Measurements from ENCODE around the gene TMEM217.
"Not testable (repeated sequence)": the region's sequence is repeated elsewhere in the genome, so short reads cannot be mapped to it uniquely, and the experiment has no call there.

TMEM217 gene

DNA sequence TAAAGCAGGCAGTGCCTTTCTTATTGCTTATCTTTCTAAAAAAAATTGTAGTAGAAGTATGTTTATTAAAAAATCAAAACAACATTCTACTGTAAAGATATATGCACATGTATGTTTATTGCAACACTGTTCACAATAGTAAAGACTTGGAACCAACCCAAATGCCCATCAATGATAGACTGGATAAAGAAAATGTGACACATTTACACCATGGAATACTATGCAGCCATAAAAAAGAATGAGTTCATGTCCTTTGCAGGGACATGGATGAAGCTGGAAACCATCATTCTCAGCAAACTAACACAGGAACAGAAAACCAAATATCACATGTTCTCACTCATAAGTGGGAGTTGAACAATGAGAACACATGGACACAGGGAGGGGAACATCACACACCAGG, 39.7 kb upstream of the TMEM217 start:
- H3K36me3 ChIP-seq (ENCODE audit: control insufficient read depth in 2 of 2, insufficient read depth in 2 of 2, low read length in 2 of 2) = peaks cover 7 to 15% of the 10 kb centered on the region in 2 donors
- not testable (repeated sequence) for H3K9ac ChIP-seq (ENCODE audit: low read length in 2 of 2); H3K4me1 ChIP-seq (ENCODE audit: control insufficient read depth, insufficient read depth, low read length); H3K4me3 ChIP-seq (ENCODE audit: low read length in 2 of 2); H3K9me3 ChIP-seq (ENCODE audit: control insufficient read depth in 2 of 2, low read length in 2 of 2); H3K27me3 ChIP-seq (ENCODE audit: control insufficient read depth in 1 of 2, insufficient read depth in 2 of 2, low read length in 2 of 2); H3K27ac ChIP-seq (ENCODE audit: low read length)

DNA sequence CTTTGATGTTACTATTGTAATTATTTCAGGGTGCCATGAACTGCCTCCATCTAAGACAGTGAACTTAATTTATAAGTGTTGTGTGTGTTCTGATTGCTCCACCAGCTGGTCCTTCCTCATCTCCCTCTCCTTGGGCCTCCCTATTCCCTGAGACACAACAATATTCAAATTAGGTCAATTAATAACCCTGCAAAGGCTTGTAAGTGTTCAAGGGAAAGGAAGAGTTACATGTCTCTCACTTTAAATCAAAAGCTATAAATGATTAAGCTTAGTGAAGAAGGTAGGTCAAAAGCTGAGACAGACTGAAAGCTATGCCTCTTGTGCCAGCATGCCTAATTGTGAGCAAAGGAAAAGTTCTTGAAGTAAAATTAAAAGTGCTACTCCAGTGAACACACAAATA, 35.5 kb upstream of the TMEM217 start:
- Histone ChIP-seq H3K36me3 (ENCODE audit: control insufficient read depth in 2 of 2, insufficient read depth in 2 of 2, low read length in 2 of 2) (peaks cover 19 to 21% of the 10 kb centered on the region in 2 donors), H3K4me1 (ENCODE audit: control insufficient read depth, insufficient read depth, low read length) (no peaks in the 10 kb centered on the region), H3K9me3 (ENCODE audit: control insufficient read depth in 2 of 2, low read length in 2 of 2) (no peaks in the 10 kb centered on the region), H3K4me3 (ENCODE audit: low read length in 2 of 2) (no peak overlapping the region), H3K9ac (ENCODE audit: low read length in 2 of 2) (no peak overlapping the region), H3K27ac (ENCODE audit: low read length) (no peak overlapping the region), H3K27me3 (ENCODE audit: control insufficient read depth in 1 of 2, insufficient read depth in 2 of 2, low read length in 2 of 2) (no peaks in the 10 kb centered on the region)

DNA sequence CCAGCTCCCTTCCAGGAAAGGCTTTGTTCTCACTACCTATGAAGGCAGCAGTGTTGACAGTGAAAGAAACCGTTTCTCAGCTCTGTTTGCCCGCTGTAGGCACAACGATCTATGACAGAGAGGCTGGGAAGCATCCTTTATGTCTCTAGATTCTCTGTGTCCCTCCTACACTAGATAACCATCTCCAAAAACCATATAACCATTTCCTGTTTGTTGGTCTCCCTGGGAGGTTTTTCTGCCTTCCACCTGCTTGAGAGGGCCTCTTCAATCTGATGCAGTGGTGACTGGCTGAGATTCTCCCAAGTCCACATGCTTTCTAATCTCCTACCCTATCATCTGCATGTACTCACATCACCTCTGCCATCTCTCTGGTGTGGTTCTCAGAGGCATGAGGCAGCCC, 32.0 kb upstream of the TMEM217 start:
- H3K9me3 ChIP-seq (ENCODE audit: control insufficient read depth in 2 of 2, low read length in 2 of 2) = no peaks in the 10 kb centered on the region
- H3K27ac ChIP-seq (ENCODE audit: low read length) = no peak overlapping the region
- peaks cover 20 to 25% of the 10 kb centered on the region in 2 donors for H3K36me3 ChIP-seq (ENCODE audit: control insufficient read depth in 2 of 2, insufficient read depth in 2 of 2, low read length in 2 of 2)
- H3K4me1 ChIP-seq (ENCODE audit: control insufficient read depth, insufficient read depth, low read length) = peaks cover 2% of the 10 kb centered on the region
- H3K4me3 ChIP-seq (ENCODE audit: low read length in 2 of 2) = no peak overlapping the region
- H3K27me3 ChIP-seq (ENCODE audit: control insufficient read depth in 1 of 2, insufficient read depth in 2 of 2, low read length in 2 of 2) = no peaks in the 10 kb centered on the region
- H3K9ac ChIP-seq (ENCODE audit: low read length in 2 of 2) = no peak overlapping the region

DNA sequence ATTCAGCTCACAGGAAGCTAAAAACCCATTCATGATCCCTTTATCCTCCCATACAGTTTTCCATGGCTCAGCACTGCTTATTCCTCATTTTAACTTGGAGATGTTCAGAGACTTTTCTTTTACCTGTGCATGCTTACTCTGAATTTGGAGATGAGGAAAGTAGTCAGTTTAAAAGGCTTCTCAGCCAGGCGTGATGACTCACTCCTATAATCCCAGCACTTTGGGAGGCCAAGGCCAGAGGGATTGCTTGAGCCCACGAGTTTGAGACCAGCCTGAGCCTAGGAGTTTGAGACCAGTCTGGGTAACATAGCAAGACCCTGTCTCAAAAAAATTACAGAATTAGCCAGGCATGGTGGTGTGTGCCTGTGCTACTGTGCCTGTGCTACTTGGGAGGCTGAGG, 30.3 kb upstream of the TMEM217 start:
- Histone ChIP-seq H3K27ac (ENCODE audit: low read length) (no peak overlapping the region), H3K9ac (ENCODE audit: low read length in 2 of 2) (no peak overlapping the region), H3K4me3 (ENCODE audit: low read length in 2 of 2) (no peak overlapping the region), H3K9me3 (ENCODE audit: control insufficient read depth in 2 of 2, low read length in 2 of 2) (no peaks in the 10 kb centered on the region), H3K27me3 (ENCODE audit: control insufficient read depth in 1 of 2, insufficient read depth in 2 of 2, low read length in 2 of 2) (no peaks in the 10 kb centered on the region), H3K36me3 (ENCODE audit: control insufficient read depth in 2 of 2, insufficient read depth in 2 of 2, low read length in 2 of 2) (peaks cover 21 to 28% of the 10 kb centered on the region in 2 donors), H3K4me1 (ENCODE audit: control insufficient read depth, insufficient read depth, low read length) (peaks cover 19% of the 10 kb centered on the region)

DNA sequence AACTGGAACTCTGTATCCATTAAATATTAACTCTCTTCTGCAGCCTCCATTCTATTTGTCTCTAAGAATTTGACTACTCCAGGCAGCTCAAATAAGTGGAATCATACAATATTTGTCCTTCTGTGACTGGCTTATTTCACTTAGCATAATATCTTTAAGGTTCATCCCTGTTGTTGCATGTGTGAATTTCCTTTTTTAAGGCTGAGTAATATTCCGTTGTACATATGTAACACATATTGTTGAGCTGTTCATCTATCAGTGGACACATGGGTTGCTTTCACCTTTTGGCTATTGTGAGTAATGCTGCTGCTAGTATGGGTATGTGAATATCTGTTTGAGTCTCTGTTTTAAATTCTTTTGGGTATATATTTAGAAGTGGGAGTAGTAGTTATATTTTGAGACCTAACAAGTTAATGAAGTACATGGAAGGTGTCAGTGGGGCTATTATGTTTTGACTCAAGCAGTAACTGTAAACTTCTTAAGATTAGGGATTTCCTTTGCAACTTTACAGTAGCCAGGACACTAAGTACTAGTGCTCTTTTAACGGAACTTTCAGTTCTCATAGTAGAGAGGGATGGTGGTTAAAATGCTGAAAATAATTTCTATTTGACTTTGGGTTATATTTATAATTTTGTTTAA, 29.7 kb upstream of the TMEM217 start:
- Histone ChIP-seq H3K36me3 (ENCODE audit: control insufficient read depth in 2 of 2, insufficient read depth in 2 of 2, low read length in 2 of 2) (peaks cover 21 to 25% of the 10 kb centered on the region in 2 donors), H3K27me3 (ENCODE audit: control insufficient read depth in 1 of 2, insufficient read depth in 2 of 2, low read length in 2 of 2) (no peaks in the 10 kb centered on the region), H3K9ac (ENCODE audit: low read length in 2 of 2) (no peak overlapping the region), H3K27ac (ENCODE audit: low read length) (no peak overlapping the region), H3K9me3 (ENCODE audit: control insufficient read depth in 2 of 2, low read length in 2 of 2) (no peaks in the 10 kb centered on the region), H3K4me1 (ENCODE audit: control insufficient read depth, insufficient read depth, low read length) (peaks cover 25% of the 10 kb centered on the region), H3K4me3 (ENCODE audit: low read length in 2 of 2) (no peak overlapping the region)

DNA sequence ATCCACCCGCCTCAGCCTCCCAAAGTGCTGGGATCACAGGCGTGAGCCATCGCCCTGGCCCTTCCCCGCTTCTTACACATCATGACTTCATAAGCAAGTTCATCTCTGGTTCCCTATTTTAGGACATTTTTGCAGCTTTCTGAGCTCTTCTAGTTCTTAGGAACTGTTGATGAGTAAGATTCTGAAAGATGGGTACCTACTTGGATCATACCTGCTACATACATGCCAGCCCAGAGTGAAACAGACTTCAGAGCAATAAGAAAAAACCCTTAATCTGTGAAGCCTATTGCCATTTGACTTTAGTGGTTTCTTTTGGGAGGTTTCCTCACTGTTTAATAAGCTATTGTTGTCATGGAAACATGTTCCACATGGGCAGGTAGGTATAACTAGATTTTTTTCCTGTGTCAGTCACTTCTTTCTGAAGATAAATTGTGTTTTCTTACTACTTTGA, 27.9 kb upstream of the TMEM217 start:
- Histone ChIP-seq H3K36me3 (ENCODE audit: control insufficient read depth in 2 of 2, insufficient read depth in 2 of 2, low read length in 2 of 2) (peaks cover 9 to 24% of the 10 kb centered on the region in 2 donors), H3K4me3 (ENCODE audit: low read length in 2 of 2) (no peak overlapping the region), H3K27me3 (ENCODE audit: control insufficient read depth in 1 of 2, insufficient read depth in 2 of 2, low read length in 2 of 2) (no peaks in the 10 kb centered on the region), H3K27ac (ENCODE audit: low read length) (no peak overlapping the region), H3K9me3 (ENCODE audit: control insufficient read depth in 2 of 2, low read length in 2 of 2) (no peaks in the 10 kb centered on the region), H3K4me1 (ENCODE audit: control insufficient read depth, insufficient read depth, low read length) (peaks cover 29% of the 10 kb centered on the region), H3K9ac (ENCODE audit: low read length in 2 of 2) (no peak overlapping the region)

DNA sequence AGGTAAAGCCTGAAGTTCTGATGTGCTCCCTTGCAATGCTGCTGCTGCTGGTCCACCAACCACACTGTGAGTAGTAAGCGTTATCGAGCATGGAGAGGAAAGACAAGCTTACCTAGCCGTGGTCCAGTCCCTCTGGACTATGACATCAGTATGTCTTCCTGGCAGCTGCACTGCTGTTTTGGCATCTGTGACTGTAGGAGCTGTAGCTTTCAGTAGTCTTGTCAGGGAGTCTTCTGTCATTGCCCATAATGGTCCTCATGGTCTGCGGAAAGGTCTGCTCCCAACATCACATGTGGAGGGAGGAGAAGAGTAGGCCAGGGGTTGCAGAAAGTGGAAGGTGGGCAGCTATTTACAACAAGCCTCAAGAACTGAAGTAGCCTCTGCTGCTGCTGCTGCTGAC, 26.8 kb upstream of the TMEM217 start:
- peak overlapping the region in 1 of 2 donors; percentile 13 for H3K9ac ChIP-seq (ENCODE audit: low read length in 2 of 2)
- H3K36me3 ChIP-seq (ENCODE audit: control insufficient read depth in 2 of 2, insufficient read depth in 2 of 2, low read length in 2 of 2) = peaks cover 9 to 19% of the 10 kb centered on the region in 2 donors
- peaks cover 32% of the 10 kb centered on the region for H3K4me1 ChIP-seq (ENCODE audit: control insufficient read depth, insufficient read depth, low read length)
- no peaks in the 10 kb centered on the region for H3K9me3 ChIP-seq (ENCODE audit: control insufficient read depth in 2 of 2, low read length in 2 of 2)
- H3K4me3 ChIP-seq (ENCODE audit: low read length in 2 of 2) = no peak overlapping the region
- no peaks in the 10 kb centered on the region for H3K27me3 ChIP-seq (ENCODE audit: control insufficient read depth in 1 of 2, insufficient read depth in 2 of 2, low read length in 2 of 2)
- H3K27ac ChIP-seq (ENCODE audit: low read length) = peak overlapping the region; percentile 70

DNA sequence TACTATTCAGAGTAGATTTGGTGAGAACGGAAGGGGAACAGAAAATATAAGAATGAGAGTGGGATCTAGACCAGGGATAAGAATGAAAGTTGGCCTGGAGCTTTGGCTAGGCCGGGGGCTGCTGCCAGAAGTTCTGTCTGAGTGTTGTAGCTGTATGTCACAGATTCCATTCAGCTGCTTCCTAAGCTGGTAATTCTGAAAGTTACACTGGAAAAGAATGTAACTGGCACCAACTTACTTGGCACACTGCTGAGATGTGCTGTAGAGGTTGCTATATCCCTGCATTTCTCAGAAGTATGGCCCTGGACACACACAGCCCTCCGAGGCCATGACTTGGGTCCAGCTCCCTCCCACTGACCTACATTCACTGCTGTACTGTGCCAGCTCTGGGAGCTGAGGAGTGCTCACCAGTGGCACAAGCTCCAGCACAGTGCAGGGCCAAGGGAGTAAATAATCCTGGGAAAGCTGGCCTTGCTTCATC, 25.8 kb upstream of the TMEM217 start:
- peak overlapping the region in 1 of 2 donors; percentile 57 for H3K4me3 ChIP-seq (ENCODE audit: low read length in 2 of 2)
- peak overlapping the region; percentile 70 for H3K27ac ChIP-seq (ENCODE audit: low read length)
- H3K36me3 ChIP-seq (ENCODE audit: control insufficient read depth in 2 of 2, insufficient read depth in 2 of 2, low read length in 2 of 2) = peaks cover 6 to 23% of the 10 kb centered on the region in 2 donors
- H3K9ac ChIP-seq (ENCODE audit: low read length in 2 of 2) = peak overlapping the region in 1 of 2 donors; percentile 24
- H3K9me3 ChIP-seq (ENCODE audit: control insufficient read depth in 2 of 2, low read length in 2 of 2) = no peaks in the 10 kb centered on the region
- peaks cover 34% of the 10 kb centered on the region for H3K4me1 ChIP-seq (ENCODE audit: control insufficient read depth, insufficient read depth, low read length)
- H3K27me3 ChIP-seq (ENCODE audit: control insufficient read depth in 1 of 2, insufficient read depth in 2 of 2, low read length in 2 of 2) = no peaks in the 10 kb centered on the region

DNA sequence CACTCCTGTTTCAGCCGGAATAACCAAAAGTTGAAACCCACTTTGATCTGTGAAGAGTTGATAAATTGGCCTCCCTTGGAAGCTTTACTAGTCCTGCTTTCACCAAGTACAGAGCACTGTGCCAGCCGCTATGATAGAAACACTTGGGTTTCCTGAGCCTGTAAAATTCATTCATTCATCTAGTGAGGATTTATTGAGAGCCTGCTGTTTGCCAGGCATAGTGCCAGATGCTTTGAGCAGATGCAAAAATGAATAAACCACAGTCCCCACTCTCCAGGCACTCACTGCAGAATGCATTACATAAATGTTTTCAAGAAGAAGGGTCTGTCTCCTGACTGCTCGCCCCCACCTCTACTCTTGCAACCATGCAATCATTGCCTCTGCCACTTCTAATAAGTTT, 25.3 kb upstream of the TMEM217 start:
- H3K9me3 ChIP-seq (ENCODE audit: control insufficient read depth in 2 of 2, low read length in 2 of 2) = no peaks in the 10 kb centered on the region
- H3K4me1 ChIP-seq (ENCODE audit: control insufficient read depth, insufficient read depth, low read length) = peaks cover 34% of the 10 kb centered on the region
- peak overlapping the region; percentile 70 for H3K27ac ChIP-seq (ENCODE audit: low read length)
- H3K9ac ChIP-seq (ENCODE audit: low read length in 2 of 2) = peak overlapping the region in 1 of 2 donors; percentile 24
- H3K27me3 ChIP-seq (ENCODE audit: control insufficient read depth in 1 of 2, insufficient read depth in 2 of 2, low read length in 2 of 2) = no peaks in the 10 kb centered on the region
- peak overlapping the region in 1 of 2 donors; percentile 57 for H3K4me3 ChIP-seq (ENCODE audit: low read length in 2 of 2)
- peaks cover 6 to 23% of the 10 kb centered on the region in 2 donors for H3K36me3 ChIP-seq (ENCODE audit: control insufficient read depth in 2 of 2, insufficient read depth in 2 of 2, low read length in 2 of 2)

DNA sequence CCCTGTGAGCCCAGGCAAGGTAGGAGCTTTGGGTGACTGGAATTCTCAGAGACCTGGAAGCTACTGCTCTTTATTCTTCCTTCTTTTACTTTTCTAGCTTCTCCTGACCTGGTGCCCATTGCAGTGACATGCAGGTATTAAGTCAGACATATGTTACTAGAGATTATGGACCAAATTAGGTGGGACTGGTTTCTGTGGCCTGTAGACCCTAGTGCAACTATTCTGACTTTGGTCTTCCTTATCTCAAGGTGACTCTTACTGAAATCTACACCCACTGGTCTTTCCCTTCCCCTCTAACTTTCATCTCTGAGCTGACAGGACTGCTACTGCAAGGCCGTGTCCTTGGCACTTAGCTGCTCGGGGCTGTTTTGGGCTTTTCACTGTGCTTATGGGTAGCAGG, 24.4 kb upstream of the TMEM217 start:
- Histone ChIP-seq H3K27ac (ENCODE audit: low read length) (no peak overlapping the region), H3K36me3 (ENCODE audit: control insufficient read depth in 2 of 2, insufficient read depth in 2 of 2, low read length in 2 of 2) (peaks cover 6 to 23% of the 10 kb centered on the region in 2 donors), H3K4me3 (ENCODE audit: low read length in 2 of 2) (no peak overlapping the region), H3K27me3 (ENCODE audit: control insufficient read depth in 1 of 2, insufficient read depth in 2 of 2, low read length in 2 of 2) (no peaks in the 10 kb centered on the region), H3K9ac (ENCODE audit: low read length in 2 of 2) (no peak overlapping the region), H3K9me3 (ENCODE audit: control insufficient read depth in 2 of 2, low read length in 2 of 2) (no peaks in the 10 kb centered on the region), H3K4me1 (ENCODE audit: control insufficient read depth, insufficient read depth, low read length) (peaks cover 34% of the 10 kb centered on the region)

DNA sequence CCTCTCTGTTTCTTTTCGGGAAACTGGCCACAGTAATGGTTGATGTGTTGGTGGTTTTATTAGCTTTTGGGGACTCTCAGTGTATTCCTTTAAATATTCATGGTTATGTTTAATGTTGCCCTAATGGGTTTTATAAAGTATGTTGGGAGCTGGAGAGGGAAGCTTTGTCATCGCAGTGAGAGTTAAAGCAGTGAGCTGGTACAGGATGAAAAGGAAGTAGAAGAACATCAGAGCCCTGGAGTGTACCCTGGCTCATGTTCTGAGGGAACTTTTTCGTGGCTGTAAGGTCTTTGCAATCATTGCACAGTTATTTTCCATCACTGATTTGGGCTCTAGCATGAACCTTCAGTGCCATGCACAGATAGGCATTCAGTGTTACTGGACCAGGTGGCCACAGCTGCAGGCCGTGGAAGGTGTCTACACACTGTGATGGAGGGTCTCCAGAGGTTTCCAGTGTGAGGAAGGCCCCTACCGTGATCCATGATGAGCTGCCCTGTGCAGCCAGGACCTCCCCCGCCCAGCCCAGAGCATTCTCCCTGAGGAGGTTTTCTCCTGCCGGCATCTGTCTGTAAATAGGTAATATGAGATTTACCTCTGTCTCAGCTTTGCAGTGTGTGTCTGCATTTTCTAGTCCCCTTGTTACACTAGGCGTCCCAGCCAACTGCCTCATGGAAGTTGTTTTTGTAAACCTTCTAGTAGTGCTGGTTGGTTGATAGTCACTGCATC, 22.4 kb upstream of the TMEM217 start:
- Histone ChIP-seq H3K27ac (ENCODE audit: low read length) (no peak overlapping the region), H3K9ac (ENCODE audit: low read length in 2 of 2) (no peak overlapping the region), H3K4me3 (ENCODE audit: low read length in 2 of 2) (no peak overlapping the region), H3K36me3 (ENCODE audit: control insufficient read depth in 2 of 2, insufficient read depth in 2 of 2, low read length in 2 of 2) (peaks cover 6 to 20% of the 10 kb centered on the region in 2 donors), H3K9me3 (ENCODE audit: control insufficient read depth in 2 of 2, low read length in 2 of 2) (no peaks in the 10 kb centered on the region), H3K27me3 (ENCODE audit: control insufficient read depth in 1 of 2, insufficient read depth in 2 of 2, low read length in 2 of 2) (no peaks in the 10 kb centered on the region), H3K4me1 (ENCODE audit: control insufficient read depth, insufficient read depth, low read length) (peaks cover 34% of the 10 kb centered on the region)

Measured in stomach smooth muscle (tissue), 2 donors.